K562 (cell line): ENCODE measurements around the gene INPP5D. TPM values are rescaled to one million over a fixed set of nuclear protein-coding genes. Genes with fewer than 3 reads are reported as not detected.

Experiments used
- CHD1 ChIP-seq: fragments of 200-600 bp; sonication (generic); IDR thresholded peaks from one replicate; pipeline ENCODE4 v1.6.1; 2012; ENCODE audit warnings: mild to moderate bottlenecking, moderate library complexity, low read length, inconsistent platforms
- CHD2 ChIP-seq: IDR thresholded peaks from 2 replicates; pipeline ENCODE4 v1.6.1; 2011; ENCODE audit warnings: low read depth, low read length
- ETV6 ChIP-seq, 3 experiments: fragments of 150-350 bp in 1 of 3; sonication (generic) in 1 of 3; formaldehyde crosslinking in 1 of 3; IDR thresholded peaks; 2 replicates each; pipeline versions ENCODE4 v1.6.1 to v1.8.0; 2014 to 2022; ENCODE audit warnings: borderline replicate concordance in 2 of 3, low read depth in 2 of 3, antibody characterized with exemption in 1 of 3, low read length in 1 of 3, mild to moderate bottlenecking in 1 of 3, missing genetic modification reagents in 1 of 3
- GATAD2A ChIP-seq: fragments of 450-650 bp; IDR thresholded peaks from 2 replicates; pipeline ENCODE4 v1.6.1; 2017
- MAZ ChIP-seq, 2 experiments: fragments of 450-650 bp in 1 of 2; sonication (generic) in 1 of 2; formaldehyde crosslinking; IDR thresholded peaks in 1 of 2; conservative IDR thresholded peaks in 1 of 2; 2 replicates each; pipeline versions ENCODE4 v1.4.0 to v1.5.0; 2020; ENCODE audit warnings: mild to moderate bottlenecking in 1 of 2, missing genetic modification reagents in 1 of 2
- NBN ChIP-seq: fragments of 450-650 bp; IDR thresholded peaks from 2 replicates; pipeline ENCODE4 v1.6.1; 2016; ENCODE audit warnings: low read depth, mild to moderate bottlenecking
- PBX2 ChIP-seq, 2 experiments: IDR thresholded peaks in 1 of 2; conservative IDR thresholded peaks in 1 of 2; 2 replicates each; pipeline ENCODE4 v1.6.1; 2016; ENCODE audit warnings: low read depth in 2 of 2, mild to moderate bottlenecking in 1 of 2, missing compliant biosample characterization in 1 of 2, missing genetic modification characterization in 1 of 2, moderate library complexity in 1 of 2
- PHF20 ChIP-seq: fragments of 450-650 bp; IDR thresholded peaks from 2 replicates; pipeline ENCODE4 v1.6.1; 2018; ENCODE audit not compliant: partially characterized antibody
- PRPF4 ChIP-seq: fragments of 200-400 bp; formaldehyde crosslinking; IDR thresholded peaks from one replicate; pipeline ENCODE4 v1.6.1; 2017; ENCODE audit warnings: low read length, low read depth, mild to moderate bottlenecking; ENCODE audit not compliant: insufficient read depth, poor library complexity, severe bottlenecking
- PTRF ChIP-seq: fragments of 450-650 bp; IDR thresholded peaks from 2 replicates; pipeline ENCODE4 v1.6.1; 2016; ENCODE audit warnings: mild to moderate bottlenecking, missing genetic modification characterization, missing compliant biosample characterization
- SAFB2 ChIP-seq: fragments of 200-400 bp; formaldehyde crosslinking; IDR thresholded peaks from 2 replicates; pipeline ENCODE4 v1.6.1; 2018; ENCODE audit warnings: borderline replicate concordance, low read length, low read depth, moderate library complexity; ENCODE audit not compliant: severe bottlenecking
- SRF ChIP-seq, 2 experiments: fragments of 250-450, 450-650 bp in 1 of 2; sonication (Bioruptor Pico) in 1 of 2; sonication (generic) in 1 of 2; formaldehyde crosslinking; IDR thresholded peaks; 2 replicates each; pipeline versions ENCODE4 v1.5.0 to v1.5.1; 2020 to 2022; ENCODE audit warnings: mild to moderate bottlenecking in 1 of 2, missing genetic modification reagents in 1 of 2
- ZNF12 ChIP-seq: sonication (generic); formaldehyde crosslinking; IDR thresholded peaks from 2 replicates; pipeline ENCODE4 v1.4.0; 2020; ENCODE audit warnings: mild to moderate bottlenecking, missing genetic modification reagents
- ZNF398 ChIP-seq: fragments of 250-450 bp; sonication (Bioruptor Pico); IDR thresholded peaks from 2 replicates; pipeline ENCODE4 v1.8.0; 2021; ENCODE audit warnings: moderate library complexity, mild to moderate bottlenecking, inconsistent platforms
- ZNF644 ChIP-seq: fragments of 200-800 bp; sonication (Bioruptor generic); IDR thresholded peaks from 2 replicates; pipeline ENCODE4 v1.6.1; 2016; ENCODE audit warnings: low read depth, missing genetic modification characterization, missing compliant biosample characterization
- ZNF778 ChIP-seq: fragments of 450-650 bp; formaldehyde crosslinking; IDR thresholded peaks from 2 replicates; pipeline ENCODE4 v1.4.0; 2020; ENCODE audit warnings: mild to moderate bottlenecking, moderate library complexity
- polyA plus RNA-seq, 8 experiments: library from polyadenylated mRNA; depleted of rRNA in 4 of 8; stranded (reverse) in 5 of 8; unstranded in 3 of 8; fragments of >200 nt; fragmentation: Nextera tagmentation in 2 of 8; fragmentation: Illumina TruSeq in 1 of 8; extraction: Ambion mirVana in 2 of 8; extraction: Trizol in 1 of 8; gene quantifications; 2 replicates each; pipeline versions ENCODE4 v1.2.1 to v1.2.3, GENCODE V29; 2011 to 2014; ENCODE audit warnings: inconsistent platforms in 1 of 8, missing spikeins in 1 of 8
- total RNA-seq, 7 experiments: library from RNA; depleted of rRNA in 6 of 7; stranded (reverse); fragments of >200 nt in 6 of 7; fragmentation: Illumina TruSeq in 2 of 7; extraction: Trizol in 2 of 7; gene quantifications; 2 replicates each; pipeline versions ENCODE4 v1.2.1 to v1.2.3, GENCODE V29; 2011 to 2021; ENCODE audit warnings: low replicate concordance in 1 of 7
- TF ChIP-seq, protein P1 (sequence below): fragments of 250-450 bp; sonication (Bioruptor Pico); IDR thresholded peaks from 2 replicates; pipeline ENCODE4 v1.5.0; 2020; ENCODE audit warnings: mild to moderate bottlenecking

INPP5D gene
- total and polyA plus RNA-seq, 9 of the 15 experiments (the other 6 are each of a cell fraction or from before 2014, with no cell fraction given), result 0.55 to 6.2 (median 2.2) TPM

DNA sequence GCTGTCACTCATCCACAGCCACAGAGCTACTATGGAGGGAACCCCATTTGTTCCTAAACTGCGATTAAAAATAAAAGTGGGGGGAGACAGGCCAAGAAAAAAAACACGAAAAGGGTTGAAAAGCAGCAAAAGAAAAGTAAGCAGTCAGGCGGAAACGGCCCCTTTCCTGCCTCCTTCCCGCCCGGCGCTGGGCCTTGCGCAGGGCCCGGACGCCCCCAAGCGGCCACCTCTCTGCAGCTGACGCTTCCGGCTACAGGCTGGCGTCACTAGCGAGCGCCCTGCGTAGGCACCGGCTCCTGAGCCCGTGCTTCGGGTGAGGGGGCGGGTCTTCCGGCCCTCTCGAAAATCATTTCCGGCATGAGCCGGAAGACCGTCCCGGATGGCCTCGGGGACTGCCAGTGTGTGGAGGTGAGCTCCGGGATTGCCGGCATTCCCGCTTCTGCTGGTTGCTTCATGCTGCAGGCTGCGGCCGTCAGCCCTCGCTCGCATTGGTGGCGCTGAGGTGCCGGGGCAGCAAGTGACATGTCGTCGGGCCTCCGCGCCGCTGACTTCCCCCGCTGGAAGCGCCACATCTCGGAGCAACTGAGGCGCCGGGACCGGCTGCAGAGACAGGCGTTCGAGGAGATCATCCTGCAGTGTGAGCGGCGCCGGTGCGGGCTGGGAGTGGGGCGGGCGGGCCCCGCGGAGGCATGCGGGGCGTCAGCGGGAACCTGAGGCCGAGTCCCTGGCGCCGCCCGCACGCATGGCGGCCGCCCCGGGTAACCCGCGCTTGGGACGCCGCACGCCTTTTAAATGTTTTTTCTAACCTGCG lies 191.4 kb downstream of the INPP5D start, which contains the start of gene ATG16L1 (continued):
- TF ChIP-seq ETV6 (IDR thresholded peaks at IDR 0.05; ENCODE audit: borderline replicate concordance in 1 of 2, low read depth in 2 of 2, low read length in 1 of 2) (0 out of 4 replicates have a peak, but pooled peaks of 1 of the 2 experiments have one; percentile 52), ETV6 (CRISPR knock-in tag; IDR thresholded peaks at IDR 0.05; ENCODE audit: borderline replicate concordance) (no peak), PHF20 (peak; percentile 79), PTRF (tag) (no peak), ZNF12 (no peak), SAFB2 (no peak), ZNF644 (no peak), CHD2 (no peak), MAZ (CRISPR knock-in tag; conservative IDR thresholded peaks at IDR 0.05 in 1 of 2, IDR thresholded peaks at IDR 0.05 in 1 of 2) (peak; percentile 51 to 57; a peak in 3 of 4 replicates), PBX2 (CRISPR knock-in tag; IDR thresholded peaks at IDR 0.05; ENCODE audit: low read depth) (no peak), PBX2 (tag; conservative IDR thresholded peaks at IDR 0.05; ENCODE audit: low read depth) (no peak), SRF (CRISPR knock-in tag; IDR thresholded peaks at IDR 0.05) (no peak), ZNF778 (CRISPR knock-in tag) (no peak), CHD1 (no peak), PRPF4 (no peak), GATAD2A (no peak), NBN (peak; percentile 82; the same call in 1 of the 2 replicates), ZNF398 (CRISPR knock-in tag) (no peak)
- TF ChIP-seq, protein P1, sequence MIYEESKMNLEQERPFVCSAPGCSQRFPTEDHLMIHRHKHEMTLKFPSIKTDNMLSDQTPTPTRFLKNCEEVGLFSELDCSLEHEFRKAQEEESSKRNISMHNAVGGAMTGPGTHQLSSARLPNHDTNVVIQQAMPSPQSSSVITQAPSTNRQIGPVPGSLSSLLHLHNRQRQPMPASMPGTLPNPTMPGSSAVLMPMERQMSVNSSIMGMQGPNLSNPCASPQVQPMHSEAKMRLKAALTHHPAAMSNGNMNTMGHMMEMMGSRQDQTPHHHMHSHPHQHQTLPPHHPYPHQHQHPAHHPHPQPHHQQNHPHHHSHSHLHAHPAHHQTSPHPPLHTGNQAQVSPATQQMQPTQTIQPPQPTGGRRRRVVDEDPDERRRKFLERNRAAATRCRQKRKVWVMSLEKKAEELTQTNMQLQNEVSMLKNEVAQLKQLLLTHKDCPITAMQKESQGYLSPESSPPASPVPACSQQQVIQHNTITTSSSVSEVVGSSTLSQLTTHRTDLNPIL (CRISPR knock-in tag), result no peak
